Measurements from ENCODE around the gene PLXNA1.

GRCh38 chr3:126977821-126978220 lies 5.1 kb upstream of the PLXNA1 start:
- TF ChIP-seq, protein P1, sequence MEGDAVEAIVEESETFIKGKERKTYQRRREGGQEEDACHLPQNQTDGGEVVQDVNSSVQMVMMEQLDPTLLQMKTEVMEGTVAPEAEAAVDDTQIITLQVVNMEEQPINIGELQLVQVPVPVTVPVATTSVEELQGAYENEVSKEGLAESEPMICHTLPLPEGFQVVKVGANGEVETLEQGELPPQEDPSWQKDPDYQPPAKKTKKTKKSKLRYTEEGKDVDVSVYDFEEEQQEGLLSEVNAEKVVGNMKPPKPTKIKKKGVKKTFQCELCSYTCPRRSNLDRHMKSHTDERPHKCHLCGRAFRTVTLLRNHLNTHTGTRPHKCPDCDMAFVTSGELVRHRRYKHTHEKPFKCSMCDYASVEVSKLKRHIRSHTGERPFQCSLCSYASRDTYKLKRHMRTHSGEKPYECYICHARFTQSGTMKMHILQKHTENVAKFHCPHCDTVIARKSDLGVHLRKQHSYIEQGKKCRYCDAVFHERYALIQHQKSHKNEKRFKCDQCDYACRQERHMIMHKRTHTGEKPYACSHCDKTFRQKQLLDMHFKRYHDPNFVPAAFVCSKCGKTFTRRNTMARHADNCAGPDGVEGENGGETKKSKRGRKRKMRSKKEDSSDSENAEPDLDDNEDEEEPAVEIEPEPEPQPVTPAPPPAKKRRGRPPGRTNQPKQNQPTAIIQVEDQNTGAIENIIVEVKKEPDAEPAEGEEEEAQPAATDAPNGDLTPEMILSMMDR (conservative IDR thresholded peaks at IDR 0.05; ENCODE audit: low read depth in 2 of 2): no peak
- no peak for TF ChIP-seq EZH2 (IDR thresholded peaks at IDR 0.05; ENCODE audit: low read depth, unreplicated experiment)
- TF ChIP-seq, protein P2, sequence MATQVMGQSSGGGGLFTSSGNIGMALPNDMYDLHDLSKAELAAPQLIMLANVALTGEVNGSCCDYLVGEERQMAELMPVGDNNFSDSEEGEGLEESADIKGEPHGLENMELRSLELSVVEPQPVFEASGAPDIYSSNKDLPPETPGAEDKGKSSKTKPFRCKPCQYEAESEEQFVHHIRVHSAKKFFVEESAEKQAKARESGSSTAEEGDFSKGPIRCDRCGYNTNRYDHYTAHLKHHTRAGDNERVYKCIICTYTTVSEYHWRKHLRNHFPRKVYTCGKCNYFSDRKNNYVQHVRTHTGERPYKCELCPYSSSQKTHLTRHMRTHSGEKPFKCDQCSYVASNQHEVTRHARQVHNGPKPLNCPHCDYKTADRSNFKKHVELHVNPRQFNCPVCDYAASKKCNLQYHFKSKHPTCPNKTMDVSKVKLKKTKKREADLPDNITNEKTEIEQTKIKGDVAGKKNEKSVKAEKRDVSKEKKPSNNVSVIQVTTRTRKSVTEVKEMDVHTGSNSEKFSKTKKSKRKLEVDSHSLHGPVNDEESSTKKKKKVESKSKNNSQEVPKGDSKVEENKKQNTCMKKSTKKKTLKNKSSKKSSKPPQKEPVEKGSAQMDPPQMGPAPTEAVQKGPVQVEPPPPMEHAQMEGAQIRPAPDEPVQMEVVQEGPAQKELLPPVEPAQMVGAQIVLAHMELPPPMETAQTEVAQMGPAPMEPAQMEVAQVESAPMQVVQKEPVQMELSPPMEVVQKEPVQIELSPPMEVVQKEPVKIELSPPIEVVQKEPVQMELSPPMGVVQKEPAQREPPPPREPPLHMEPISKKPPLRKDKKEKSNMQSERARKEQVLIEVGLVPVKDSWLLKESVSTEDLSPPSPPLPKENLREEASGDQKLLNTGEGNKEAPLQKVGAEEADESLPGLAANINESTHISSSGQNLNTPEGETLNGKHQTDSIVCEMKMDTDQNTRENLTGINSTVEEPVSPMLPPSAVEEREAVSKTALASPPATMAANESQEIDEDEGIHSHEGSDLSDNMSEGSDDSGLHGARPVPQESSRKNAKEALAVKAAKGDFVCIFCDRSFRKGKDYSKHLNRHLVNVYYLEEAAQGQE (IDR thresholded peaks at IDR 0.05; ENCODE audit: unreplicated experiment): no peak
- no peak for TF ChIP-seq EZH2phosphoT487 (IDR thresholded peaks at IDR 0.05; ENCODE audit: unreplicated experiment)
- no peak for TF ChIP-seq POLR2AphosphoS5 (IDR thresholded peaks at IDR 0.05; ENCODE audit: low read depth)
- TF ChIP-seq NANOG (IDR thresholded peaks at IDR 0.05; ENCODE audit: borderline replicate concordance): no peak
- TF ChIP-seq CREB1 (CRISPR knock-in tag; IDR thresholded peaks at IDR 0.05; ENCODE audit: low read depth): no peak
- no peak for TF ChIP-seq ZNF331 (CRISPR knock-in tag; IDR thresholded peaks at IDR 0.05; ENCODE audit: low read depth)
- TF ChIP-seq ZNF114 (CRISPR knock-in tag; IDR thresholded peaks at IDR 0.05): no peak
- TF ChIP-seq, protein P3, sequence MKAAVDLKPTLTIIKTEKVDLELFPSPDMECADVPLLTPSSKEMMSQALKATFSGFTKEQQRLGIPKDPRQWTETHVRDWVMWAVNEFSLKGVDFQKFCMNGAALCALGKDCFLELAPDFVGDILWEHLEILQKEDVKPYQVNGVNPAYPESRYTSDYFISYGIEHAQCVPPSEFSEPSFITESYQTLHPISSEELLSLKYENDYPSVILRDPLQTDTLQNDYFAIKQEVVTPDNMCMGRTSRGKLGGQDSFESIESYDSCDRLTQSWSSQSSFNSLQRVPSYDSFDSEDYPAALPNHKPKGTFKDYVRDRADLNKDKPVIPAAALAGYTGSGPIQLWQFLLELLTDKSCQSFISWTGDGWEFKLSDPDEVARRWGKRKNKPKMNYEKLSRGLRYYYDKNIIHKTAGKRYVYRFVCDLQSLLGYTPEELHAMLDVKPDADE (IDR thresholded peaks at IDR 0.05): no peak
- no peak for TF ChIP-seq JUNB (IDR thresholded peaks at IDR 0.05; ENCODE audit: unreplicated experiment)
- TF ChIP-seq STAT1 (IDR thresholded peaks at IDR 0.05; ENCODE audit: unreplicated experiment): no peak
- TF ChIP-seq, protein P4, sequence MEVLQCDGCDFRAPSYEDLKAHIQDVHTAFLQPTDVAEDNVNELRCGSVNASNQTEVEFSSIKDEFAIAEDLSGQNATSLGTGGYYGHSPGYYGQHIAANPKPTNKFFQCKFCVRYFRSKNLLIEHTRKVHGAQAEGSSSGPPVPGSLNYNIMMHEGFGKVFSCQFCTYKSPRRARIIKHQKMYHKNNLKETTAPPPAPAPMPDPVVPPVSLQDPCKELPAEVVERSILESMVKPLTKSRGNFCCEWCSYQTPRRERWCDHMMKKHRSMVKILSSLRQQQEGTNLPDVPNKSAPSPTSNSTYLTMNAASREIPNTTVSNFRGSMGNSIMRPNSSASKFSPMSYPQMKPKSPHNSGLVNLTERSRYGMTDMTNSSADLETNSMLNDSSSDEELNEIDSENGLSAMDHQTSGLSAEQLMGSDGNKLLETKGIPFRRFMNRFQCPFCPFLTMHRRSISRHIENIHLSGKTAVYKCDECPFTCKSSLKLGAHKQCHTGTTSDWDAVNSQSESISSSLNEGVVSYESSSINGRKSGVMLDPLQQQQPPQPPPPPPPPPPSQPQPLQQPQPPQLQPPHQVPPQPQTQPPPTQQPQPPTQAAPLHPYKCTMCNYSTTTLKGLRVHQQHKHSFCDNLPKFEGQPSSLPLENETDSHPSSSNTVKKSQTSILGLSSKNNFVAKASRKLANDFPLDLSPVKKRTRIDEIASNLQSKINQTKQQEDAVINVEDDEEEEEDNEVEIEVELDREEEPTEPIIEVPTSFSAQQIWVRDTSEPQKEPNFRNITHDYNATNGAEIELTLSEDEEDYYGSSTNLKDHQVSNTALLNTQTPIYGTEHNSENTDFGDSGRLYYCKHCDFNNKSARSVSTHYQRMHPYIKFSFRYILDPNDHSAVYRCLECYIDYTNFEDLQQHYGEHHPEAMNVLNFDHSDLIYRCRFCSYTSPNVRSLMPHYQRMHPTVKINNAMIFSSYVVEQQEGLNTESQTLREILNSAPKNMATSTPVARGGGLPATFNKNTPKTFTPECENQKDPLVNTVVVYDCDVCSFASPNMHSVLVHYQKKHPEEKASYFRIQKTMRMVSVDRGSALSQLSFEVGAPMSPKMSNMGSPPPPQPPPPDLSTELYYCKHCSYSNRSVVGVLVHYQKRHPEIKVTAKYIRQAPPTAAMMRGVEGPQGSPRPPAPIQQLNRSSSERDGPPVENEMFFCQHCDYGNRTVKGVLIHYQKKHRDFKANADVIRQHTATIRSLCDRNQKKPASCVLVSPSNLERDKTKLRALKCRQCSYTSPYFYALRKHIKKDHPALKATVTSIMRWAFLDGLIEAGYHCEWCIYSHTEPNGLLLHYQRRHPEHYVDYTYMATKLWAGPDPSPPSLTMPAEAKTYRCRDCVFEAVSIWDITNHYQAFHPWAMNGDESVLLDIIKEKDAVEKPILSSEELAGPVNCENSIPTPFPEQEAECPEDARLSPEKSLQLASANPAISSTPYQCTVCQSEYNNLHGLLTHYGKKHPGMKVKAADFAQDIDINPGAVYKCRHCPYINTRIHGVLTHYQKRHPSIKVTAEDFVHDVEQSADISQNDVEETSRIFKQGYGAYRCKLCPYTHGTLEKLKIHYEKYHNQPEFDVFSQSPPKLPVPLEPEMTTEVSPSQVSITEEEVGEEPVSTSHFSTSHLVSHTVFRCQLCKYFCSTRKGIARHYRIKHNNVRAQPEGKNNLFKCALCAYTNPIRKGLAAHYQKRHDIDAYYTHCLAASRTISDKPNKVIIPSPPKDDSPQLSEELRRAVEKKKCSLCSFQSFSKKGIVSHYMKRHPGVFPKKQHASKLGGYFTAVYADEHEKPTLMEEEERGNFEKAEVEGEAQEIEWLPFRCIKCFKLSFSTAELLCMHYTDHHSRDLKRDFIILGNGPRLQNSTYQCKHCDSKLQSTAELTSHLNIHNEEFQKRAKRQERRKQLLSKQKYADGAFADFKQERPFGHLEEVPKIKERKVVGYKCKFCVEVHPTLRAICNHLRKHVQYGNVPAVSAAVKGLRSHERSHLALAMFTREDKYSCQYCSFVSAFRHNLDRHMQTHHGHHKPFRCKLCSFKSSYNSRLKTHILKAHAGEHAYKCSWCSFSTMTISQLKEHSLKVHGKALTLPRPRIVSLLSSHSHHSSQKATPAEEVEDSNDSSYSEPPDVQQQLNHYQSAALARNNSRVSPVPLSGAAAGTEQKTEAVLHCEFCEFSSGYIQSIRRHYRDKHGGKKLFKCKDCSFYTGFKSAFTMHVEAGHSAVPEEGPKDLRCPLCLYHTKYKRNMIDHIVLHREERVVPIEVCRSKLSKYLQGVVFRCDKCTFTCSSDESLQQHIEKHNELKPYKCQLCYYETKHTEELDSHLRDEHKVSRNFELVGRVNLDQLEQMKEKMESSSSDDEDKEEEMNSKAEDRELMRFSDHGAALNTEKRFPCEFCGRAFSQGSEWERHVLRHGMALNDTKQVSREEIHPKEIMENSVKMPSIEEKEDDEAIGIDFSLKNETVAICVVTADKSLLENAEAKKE (CRISPR knock-in tag; IDR thresholded peaks at IDR 0.05): no peak

All from GM23338 (cell line).